Gastroesophageal sphincter (tissue), 3 donors: ENCODE data around the gene GALNT10.

ENCODE experiments used
- POLR2A ChIP-seq, 2 donors: fragments of 450-650 bp; IDR thresholded peaks; one replicate each; pipeline ENCODE4 v1.6.1; 2017; ENCODE audit warnings: antibody characterized with exemption in 2 of 2, mild to moderate bottlenecking in 2 of 2, moderate library complexity in 1 of 2
- POLR2AphosphoS5 ChIP-seq: sonication (generic); formaldehyde crosslinking; IDR thresholded peaks from one replicate; pipeline ENCODE4 v1.6.1; 2017; ENCODE audit warnings: antibody characterized with exemption
- TF ChIP-seq, protein P1 (sequence below), 4 experiments: fragments of 200-600 bp in 2 of 4; fragments of 450-650 bp in 2 of 4; sonication (generic) in 1 of 4; IDR thresholded peaks; one replicate each; pipeline ENCODE4 v1.5.1; 2017 to 2019; ENCODE audit warnings: antibody characterized with exemption in 4 of 4, mild to moderate bottlenecking in 2 of 4, moderate library complexity in 2 of 4

DNA sequence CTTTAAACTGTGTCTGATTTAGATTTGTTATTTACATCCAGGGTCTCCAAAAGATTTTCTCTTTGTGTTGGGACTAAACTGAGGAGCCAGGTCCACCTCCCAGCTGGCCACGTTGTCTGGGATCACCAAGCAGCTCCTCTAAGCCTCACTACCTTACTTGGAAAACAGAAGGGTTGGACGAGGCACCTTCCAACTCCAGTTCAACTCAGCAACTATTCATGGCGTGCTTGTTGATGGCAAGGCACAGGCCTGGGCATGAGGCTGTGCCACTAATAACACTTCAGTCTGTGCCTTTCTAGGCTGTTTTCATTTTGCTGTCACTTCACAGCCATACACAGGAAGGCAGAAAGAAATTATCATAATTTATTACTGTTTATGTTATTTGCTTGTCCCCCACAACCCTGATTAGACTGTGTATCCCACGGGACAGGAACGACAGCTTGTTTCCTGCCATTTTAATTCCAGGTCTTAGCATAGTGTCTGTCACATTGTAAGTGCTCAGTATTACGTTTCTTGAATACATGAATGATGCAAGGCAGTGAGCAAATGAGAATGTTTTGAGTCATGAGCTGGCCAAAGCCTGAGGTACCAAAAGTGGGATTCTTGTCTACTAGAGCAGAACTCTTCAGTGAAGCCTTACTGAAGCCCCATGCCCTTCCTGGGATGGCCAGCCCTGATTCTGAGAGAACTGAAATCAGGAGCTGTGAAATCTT is 125.8 kb downstream of the GALNT10 start:
- TF ChIP-seq, protein P1, sequence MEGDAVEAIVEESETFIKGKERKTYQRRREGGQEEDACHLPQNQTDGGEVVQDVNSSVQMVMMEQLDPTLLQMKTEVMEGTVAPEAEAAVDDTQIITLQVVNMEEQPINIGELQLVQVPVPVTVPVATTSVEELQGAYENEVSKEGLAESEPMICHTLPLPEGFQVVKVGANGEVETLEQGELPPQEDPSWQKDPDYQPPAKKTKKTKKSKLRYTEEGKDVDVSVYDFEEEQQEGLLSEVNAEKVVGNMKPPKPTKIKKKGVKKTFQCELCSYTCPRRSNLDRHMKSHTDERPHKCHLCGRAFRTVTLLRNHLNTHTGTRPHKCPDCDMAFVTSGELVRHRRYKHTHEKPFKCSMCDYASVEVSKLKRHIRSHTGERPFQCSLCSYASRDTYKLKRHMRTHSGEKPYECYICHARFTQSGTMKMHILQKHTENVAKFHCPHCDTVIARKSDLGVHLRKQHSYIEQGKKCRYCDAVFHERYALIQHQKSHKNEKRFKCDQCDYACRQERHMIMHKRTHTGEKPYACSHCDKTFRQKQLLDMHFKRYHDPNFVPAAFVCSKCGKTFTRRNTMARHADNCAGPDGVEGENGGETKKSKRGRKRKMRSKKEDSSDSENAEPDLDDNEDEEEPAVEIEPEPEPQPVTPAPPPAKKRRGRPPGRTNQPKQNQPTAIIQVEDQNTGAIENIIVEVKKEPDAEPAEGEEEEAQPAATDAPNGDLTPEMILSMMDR (IDR thresholded peaks at IDR 0.05) = no peak
- TF ChIP-seq POLR2AphosphoS5 (no peak), POLR2A (IDR thresholded peaks at IDR 0.05) (no peak)
